ENCODE results near the gene ATP6V0A1. TPM values are rescaled to one million over a fixed set of nuclear protein-coding genes. Genes with fewer than 3 reads are reported as not detected.

Gene ATP6V0A1
- total RNA-seq, 1 donor from 2014 or later, result 20.0 TPM

DNA sequence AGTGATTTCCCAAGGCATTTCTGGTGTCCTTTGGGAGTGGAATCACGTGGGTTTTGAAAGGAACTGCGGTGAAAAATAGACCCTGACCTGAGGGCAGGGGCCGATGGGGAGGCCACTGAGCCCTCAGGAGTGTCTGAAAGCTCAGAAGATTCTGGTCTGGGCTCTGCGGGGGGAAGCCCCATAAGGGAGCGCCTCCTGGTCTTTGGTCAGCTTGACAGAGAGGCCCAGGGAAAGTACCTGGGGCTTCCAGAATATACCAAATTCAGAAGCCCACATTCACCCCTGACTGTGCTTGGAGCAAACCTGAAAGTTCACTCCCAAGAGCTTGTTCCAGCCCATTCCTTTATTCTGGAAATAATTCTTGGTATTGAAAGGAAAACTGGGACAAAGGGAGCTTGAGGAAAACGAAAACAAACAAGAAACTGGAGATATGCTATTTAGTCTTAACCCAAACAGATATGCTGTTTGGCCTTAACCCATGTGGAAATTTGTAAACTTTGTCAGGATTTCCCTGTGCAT is 54.1 kb downstream of the ATP6V0A1 start:
- H3K27me3 ChIP-seq (ENCODE audit: control insufficient read depth, insufficient read depth, low read length), result no peaks in the 10 kb centered on the region
- TF ChIP-seq CTCF (IDR thresholded peaks at IDR 0.05; ENCODE audit: insufficient read depth, low read length, severe bottlenecking), result no peak
- H3K4me3 ChIP-seq (ENCODE audit: low read depth, low read length), result no peak overlapping the region
- no peak for DNase-seq (ENCODE audit: low read depth)
- no peak for FAIRE-seq
- H3K36me3 ChIP-seq (ENCODE audit: control insufficient read depth, insufficient read depth, low read length), result peaks cover 4% of the 10 kb centered on the region

GRCh38 chr17:42513686-42514085 is 55.0 kb downstream of the ATP6V0A1 start:
- no peak for FAIRE-seq
- Histone ChIP-seq H3K36me3 (ENCODE audit: control insufficient read depth, insufficient read depth, low read length) (peaks cover under 1% of the 10 kb centered on the region), H3K27me3 (ENCODE audit: control insufficient read depth, insufficient read depth, low read length) (no peaks in the 10 kb centered on the region), H3K4me3 (ENCODE audit: low read depth, low read length) (no peak overlapping the region)
- no peak for DNase-seq (ENCODE audit: low read depth)
- TF ChIP-seq CTCF (IDR thresholded peaks at IDR 0.05; ENCODE audit: insufficient read depth, low read length, severe bottlenecking), result no peak

DNA sequence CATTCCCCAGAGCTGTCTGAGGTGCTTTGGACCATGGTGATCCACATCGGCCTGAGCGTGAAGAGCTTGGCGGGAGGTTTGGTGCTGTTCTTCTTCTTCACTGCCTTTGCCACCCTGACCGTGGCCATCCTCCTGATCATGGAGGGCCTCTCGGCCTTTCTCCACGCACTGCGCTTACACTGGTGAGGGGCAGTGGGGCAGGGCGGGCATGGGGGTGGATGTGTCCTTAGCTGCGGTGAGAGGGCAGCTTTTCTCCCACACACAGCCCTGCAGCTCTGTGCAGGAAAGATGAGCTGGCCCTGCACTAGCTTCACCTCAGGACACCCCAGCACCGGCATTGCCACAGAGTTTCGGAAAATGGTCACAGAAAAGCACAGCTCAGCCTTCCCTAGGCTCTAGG is 55.6 kb downstream of the ATP6V0A1 start:
- no peaks in the 10 kb centered on the region for H3K27me3 ChIP-seq (ENCODE audit: control insufficient read depth, insufficient read depth, low read length)
- H3K4me3 ChIP-seq (ENCODE audit: low read depth, low read length), result no peak overlapping the region
- DNase-seq (ENCODE audit: low read depth) (no peak), FAIRE-seq (no peak)
- no peak for TF ChIP-seq CTCF (IDR thresholded peaks at IDR 0.05; ENCODE audit: insufficient read depth, low read length, severe bottlenecking)
- no peaks in the 10 kb centered on the region for H3K36me3 ChIP-seq (ENCODE audit: control insufficient read depth, insufficient read depth, low read length)

DNA sequence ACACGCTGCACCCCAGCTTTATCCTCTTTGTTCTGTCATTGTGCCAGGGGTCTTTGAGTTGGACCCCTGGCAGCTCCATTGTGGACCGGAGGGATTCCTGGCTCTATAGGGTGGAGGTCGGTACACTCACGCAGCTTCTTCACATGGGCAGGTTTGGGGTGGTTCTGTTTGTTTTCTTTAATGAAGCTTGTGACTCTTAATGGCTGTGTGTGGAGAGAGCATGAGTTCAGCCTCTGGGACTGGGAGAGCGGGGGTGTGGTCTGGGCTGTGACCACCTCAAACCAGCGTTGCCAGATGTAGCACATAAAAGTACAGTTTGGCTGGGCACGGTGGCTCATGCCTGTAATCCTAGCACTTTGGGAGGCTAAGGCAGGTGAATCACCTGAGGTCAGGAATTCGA is 56.2 kb downstream of the ATP6V0A1 start:
- no peak for TF ChIP-seq CTCF (IDR thresholded peaks at IDR 0.05; ENCODE audit: insufficient read depth, low read length, severe bottlenecking)
- FAIRE-seq (no peak), DNase-seq (ENCODE audit: low read depth) (no peak)
- Histone ChIP-seq H3K27me3 (ENCODE audit: control insufficient read depth, insufficient read depth, low read length) (no peaks in the 10 kb centered on the region), H3K4me3 (ENCODE audit: low read depth, low read length) (no peak overlapping the region), H3K36me3 (ENCODE audit: control insufficient read depth, insufficient read depth, low read length) (no peaks in the 10 kb centered on the region)

DNA sequence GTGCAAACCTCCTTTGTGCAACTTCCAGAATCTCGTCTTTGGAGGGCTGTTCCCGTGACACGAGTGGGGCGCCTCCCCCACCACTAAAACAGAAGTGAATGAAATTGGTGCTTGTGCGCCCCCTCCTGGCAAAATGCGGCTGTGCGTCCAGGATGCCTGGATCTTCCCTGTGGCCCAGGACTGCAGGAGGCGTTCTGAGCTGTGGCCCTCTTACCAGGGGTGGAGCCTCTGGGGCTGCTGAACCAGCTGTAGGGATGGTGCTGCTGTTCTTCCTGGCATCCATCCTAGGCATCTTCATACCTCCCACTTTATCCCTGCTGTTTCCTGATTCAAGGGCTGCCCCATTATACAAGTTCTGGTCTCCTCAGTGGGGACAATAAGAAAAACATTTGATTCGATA is 58.8 kb downstream of the ATP6V0A1 start:
- H3K4me3 ChIP-seq (ENCODE audit: low read depth, low read length), result no peak overlapping the region
- TF ChIP-seq CTCF (IDR thresholded peaks at IDR 0.05; ENCODE audit: insufficient read depth, low read length, severe bottlenecking), result peak; percentile 96
- DNase-seq (ENCODE audit: low read depth) (peak; percentile 74), FAIRE-seq (peak; percentile 40)
- peaks cover 7% of the 10 kb centered on the region for H3K36me3 ChIP-seq (ENCODE audit: control insufficient read depth, insufficient read depth, low read length)
- H3K27me3 ChIP-seq (ENCODE audit: control insufficient read depth, insufficient read depth, low read length), result no peaks in the 10 kb centered on the region

- FAIRE-seq (no peak), DNase-seq (ENCODE audit: low read depth) (peak; percentile 93)
- H3K36me3 ChIP-seq (ENCODE audit: control insufficient read depth, insufficient read depth, low read length), result peaks cover 7% of the 10 kb centered on the region
- no peaks in the 10 kb centered on the region for H3K27me3 ChIP-seq (ENCODE audit: control insufficient read depth, insufficient read depth, low read length)
- no peak for TF ChIP-seq CTCF (IDR thresholded peaks at IDR 0.05; ENCODE audit: insufficient read depth, low read length, severe bottlenecking)
- no peak overlapping the region for H3K4me3 ChIP-seq (ENCODE audit: low read depth, low read length)
Measured at GRCh38 chr17:42518046-42518754, 59.5 kb downstream of the ATP6V0A1 start.
